PC-9 (cell line): ENCODE results near the gene RIN1.

Experiments used
- EZH2 ChIP-seq: fragments of 200-600 bp; sonication (generic); IDR thresholded peaks from 2 replicates; pipeline ENCODE4 v1.8.0; 2017; ENCODE audit warnings: antibody characterized with exemption, low read depth
- TF ChIP-seq, protein P1 (sequence below): fragments of 200-600 bp; sonication (generic); conservative IDR thresholded peaks from 2 replicates; pipeline ENCODE4 v1.6.1; 2017; ENCODE audit warnings: mixed run types, antibody characterized with exemption, mild to moderate bottlenecking, moderate library complexity

- TF ChIP-seq EZH2 = no peak
- TF ChIP-seq, protein P1, sequence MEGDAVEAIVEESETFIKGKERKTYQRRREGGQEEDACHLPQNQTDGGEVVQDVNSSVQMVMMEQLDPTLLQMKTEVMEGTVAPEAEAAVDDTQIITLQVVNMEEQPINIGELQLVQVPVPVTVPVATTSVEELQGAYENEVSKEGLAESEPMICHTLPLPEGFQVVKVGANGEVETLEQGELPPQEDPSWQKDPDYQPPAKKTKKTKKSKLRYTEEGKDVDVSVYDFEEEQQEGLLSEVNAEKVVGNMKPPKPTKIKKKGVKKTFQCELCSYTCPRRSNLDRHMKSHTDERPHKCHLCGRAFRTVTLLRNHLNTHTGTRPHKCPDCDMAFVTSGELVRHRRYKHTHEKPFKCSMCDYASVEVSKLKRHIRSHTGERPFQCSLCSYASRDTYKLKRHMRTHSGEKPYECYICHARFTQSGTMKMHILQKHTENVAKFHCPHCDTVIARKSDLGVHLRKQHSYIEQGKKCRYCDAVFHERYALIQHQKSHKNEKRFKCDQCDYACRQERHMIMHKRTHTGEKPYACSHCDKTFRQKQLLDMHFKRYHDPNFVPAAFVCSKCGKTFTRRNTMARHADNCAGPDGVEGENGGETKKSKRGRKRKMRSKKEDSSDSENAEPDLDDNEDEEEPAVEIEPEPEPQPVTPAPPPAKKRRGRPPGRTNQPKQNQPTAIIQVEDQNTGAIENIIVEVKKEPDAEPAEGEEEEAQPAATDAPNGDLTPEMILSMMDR = no peak
Measured at GRCh38 chr11:66322732-66323427, 13.4 kb downstream of the RIN1 start.
